ENCODE measurements around the gene GABARAP. TPM values are rescaled to one million over a fixed set of nuclear protein-coding genes. Genes with fewer than 3 reads are reported as not detected.

GABARAP gene
- total and polyA plus RNA-seq, 2 of the 13 experiments (the other 11 are each of a cell fraction or from before 2014, with no cell fraction given): 161 to 310 TPM

DNA sequence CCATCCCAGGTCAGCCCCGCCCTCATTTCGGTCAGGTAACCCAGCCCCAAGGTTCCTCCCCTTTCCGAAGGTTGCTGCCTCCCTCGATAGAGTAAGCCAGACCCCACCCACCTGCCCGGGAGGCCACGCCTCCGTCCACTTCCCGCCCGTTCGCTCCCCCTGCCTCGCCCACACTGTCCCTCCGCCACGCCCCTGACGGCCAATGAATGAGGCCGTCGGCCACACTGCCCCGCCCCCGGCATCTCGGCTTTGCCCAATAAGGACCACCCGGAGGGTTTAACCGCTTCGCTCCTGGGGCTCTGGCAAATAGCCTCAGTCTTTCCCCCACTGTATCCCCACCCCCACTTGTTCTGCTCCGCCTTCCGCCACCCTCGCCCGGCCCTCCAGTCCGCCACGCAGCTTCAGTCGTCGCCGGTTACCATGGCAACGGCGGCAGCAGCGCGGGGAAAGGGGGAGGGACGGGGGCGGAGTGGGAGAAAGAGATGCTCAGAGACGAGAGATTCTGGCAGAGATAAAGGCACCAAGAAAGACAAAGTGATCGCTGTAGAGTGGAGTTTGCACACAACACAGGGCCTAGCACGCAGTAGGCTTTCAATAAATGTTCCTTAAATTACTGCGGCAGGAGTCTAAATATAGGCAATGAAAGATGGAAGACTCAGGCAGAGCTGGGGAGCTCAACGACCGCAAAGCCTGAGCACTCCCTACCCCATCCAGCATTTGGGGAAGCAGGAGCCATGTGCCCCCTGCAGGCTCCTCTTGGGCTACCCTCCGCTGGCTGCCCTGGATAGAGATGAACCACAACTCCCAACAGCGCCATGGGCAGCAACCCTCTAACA, 27.7 kb downstream of the GABARAP start (continued):
- TF ChIP-seq ZNF383 (CRISPR knock-in tag; IDR thresholded peaks at IDR 0.05; ENCODE audit: borderline replicate concordance) (peak; percentile 80; the same call in 1 of the 2 replicates), ZNF501 (CRISPR knock-in tag; IDR thresholded peaks at IDR 0.05) (peak; percentile 57), ZNF616 (CRISPR knock-in tag; IDR thresholded peaks at IDR 0.05; ENCODE audit: low read depth) (no peak), ZNF431 (CRISPR knock-in tag; IDR thresholded peaks at IDR 0.05; ENCODE audit: borderline replicate concordance, low read depth) (no peak), MIER3 (CRISPR knock-in tag; IDR thresholded peaks at IDR 0.05; ENCODE audit: borderline replicate concordance) (no peak), TP53 (CRISPR knock-in tag; conservative IDR thresholded peaks at IDR 0.05) (no peak), RNF2 (conservative IDR thresholded peaks at IDR 0.05; ENCODE audit: low read depth) (no peak), NCOR1 (IDR thresholded peaks at IDR 0.05; ENCODE audit: borderline replicate concordance, low read length) (no peak; the same call in 1 of the 2 replicates), REL (CRISPR knock-in tag; conservative IDR thresholded peaks at IDR 0.05) (no peak), NFE2 (CRISPR knock-in tag; IDR thresholded peaks at IDR 0.05) (no peak), MEIS1 (CRISPR knock-in tag; IDR thresholded peaks at IDR 0.05; ENCODE audit: borderline replicate concordance) (peak; percentile 80; the same call in 1 of the 2 replicates), ZNF20 (CRISPR knock-in tag; IDR thresholded peaks at IDR 0.05) (no peak), TSC22D2 (CRISPR knock-in tag; IDR thresholded peaks at IDR 0.05; ENCODE audit: borderline replicate concordance) (no peak), MTA1 (CRISPR knock-in tag; IDR thresholded peaks at IDR 0.05; ENCODE audit: borderline replicate concordance) (peak; percentile 62; the same call in 1 of the 2 replicates), DNMT1 (CRISPR knock-in tag; IDR thresholded peaks at IDR 0.05) (no peak), TBP (CRISPR knock-in tag; IDR thresholded peaks at IDR 0.05) (no peak; the same call in 1 of the 2 replicates), MTF1 (CRISPR knock-in tag; IDR thresholded peaks at IDR 0.05) (no peak)
- TF ChIP-seq, protein P1, sequence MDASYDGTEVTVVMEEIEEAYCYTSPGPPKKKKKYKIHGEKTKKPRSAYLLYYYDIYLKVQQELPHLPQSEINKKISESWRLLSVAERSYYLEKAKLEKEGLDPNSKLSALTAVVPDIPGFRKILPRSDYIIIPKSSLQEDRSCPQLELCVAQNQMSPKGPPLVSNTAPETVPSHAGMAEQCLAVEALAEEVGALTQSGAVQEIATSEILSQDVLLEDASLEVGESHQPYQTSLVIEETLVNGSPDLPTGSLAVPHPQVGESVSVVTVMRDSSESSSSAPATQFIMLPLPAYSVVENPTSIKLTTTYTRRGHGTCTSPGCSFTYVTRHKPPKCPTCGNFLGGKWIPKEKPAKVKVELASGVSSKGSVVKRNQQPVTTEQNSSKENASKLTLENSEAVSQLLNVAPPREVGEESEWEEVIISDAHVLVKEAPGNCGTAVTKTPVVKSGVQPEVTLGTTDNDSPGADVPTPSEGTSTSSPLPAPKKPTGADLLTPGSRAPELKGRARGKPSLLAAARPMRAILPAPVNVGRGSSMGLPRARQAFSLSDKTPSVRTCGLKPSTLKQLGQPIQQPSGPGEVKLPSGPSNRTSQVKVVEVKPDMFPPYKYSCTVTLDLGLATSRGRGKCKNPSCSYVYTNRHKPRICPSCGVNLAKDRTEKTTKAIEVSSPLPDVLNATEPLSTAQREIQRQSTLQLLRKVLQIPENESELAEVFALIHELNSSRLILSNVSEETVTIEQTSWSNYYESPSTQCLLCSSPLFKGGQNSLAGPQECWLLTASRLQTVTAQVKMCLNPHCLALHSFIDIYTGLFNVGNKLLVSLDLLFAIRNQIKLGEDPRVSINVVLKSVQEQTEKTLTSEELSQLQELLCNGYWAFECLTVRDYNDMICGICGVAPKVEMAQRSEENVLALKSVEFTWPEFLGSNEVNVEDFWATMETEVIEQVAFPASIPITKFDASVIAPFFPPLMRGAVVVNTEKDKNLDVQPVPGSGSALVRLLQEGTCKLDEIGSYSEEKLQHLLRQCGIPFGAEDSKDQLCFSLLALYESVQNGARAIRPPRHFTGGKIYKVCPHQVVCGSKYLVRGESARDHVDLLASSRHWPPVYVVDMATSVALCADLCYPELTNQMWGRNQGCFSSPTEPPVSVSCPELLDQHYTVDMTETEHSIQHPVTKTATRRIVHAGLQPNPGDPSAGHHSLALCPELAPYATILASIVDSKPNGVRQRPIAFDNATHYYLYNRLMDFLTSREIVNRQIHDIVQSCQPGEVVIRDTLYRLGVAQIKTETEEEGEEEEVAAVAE (CRISPR knock-in tag; IDR thresholded peaks at IDR 0.05; ENCODE audit: borderline replicate concordance): peak; percentile 45; the same call in 1 of the 2 replicates
- TF ChIP-seq, protein P2, sequence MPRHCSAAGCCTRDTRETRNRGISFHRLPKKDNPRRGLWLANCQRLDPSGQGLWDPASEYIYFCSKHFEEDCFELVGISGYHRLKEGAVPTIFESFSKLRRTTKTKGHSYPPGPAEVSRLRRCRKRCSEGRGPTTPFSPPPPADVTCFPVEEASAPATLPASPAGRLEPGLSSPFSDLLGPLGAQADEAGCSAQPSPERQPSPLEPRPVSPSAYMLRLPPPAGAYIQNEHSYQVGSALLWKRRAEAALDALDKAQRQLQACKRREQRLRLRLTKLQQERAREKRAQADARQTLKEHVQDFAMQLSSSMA (CRISPR knock-in tag; IDR thresholded peaks at IDR 0.05): no peak; the same call in 1 of the 2 replicates
- TF ChIP-seq, protein P3, sequence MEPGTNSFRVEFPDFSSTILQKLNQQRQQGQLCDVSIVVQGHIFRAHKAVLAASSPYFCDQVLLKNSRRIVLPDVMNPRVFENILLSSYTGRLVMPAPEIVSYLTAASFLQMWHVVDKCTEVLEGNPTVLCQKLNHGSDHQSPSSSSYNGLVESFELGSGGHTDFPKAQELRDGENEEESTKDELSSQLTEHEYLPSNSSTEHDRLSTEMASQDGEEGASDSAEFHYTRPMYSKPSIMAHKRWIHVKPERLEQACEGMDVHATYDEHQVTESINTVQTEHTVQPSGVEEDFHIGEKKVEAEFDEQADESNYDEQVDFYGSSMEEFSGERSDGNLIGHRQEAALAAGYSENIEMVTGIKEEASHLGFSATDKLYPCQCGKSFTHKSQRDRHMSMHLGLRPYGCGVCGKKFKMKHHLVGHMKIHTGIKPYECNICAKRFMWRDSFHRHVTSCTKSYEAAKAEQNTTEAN (CRISPR knock-in tag; conservative IDR thresholded peaks at IDR 0.05): 0 out of 2 replicates have a peak, but pooled peaks have one; percentile 4
- TF ChIP-seq, protein P4, sequence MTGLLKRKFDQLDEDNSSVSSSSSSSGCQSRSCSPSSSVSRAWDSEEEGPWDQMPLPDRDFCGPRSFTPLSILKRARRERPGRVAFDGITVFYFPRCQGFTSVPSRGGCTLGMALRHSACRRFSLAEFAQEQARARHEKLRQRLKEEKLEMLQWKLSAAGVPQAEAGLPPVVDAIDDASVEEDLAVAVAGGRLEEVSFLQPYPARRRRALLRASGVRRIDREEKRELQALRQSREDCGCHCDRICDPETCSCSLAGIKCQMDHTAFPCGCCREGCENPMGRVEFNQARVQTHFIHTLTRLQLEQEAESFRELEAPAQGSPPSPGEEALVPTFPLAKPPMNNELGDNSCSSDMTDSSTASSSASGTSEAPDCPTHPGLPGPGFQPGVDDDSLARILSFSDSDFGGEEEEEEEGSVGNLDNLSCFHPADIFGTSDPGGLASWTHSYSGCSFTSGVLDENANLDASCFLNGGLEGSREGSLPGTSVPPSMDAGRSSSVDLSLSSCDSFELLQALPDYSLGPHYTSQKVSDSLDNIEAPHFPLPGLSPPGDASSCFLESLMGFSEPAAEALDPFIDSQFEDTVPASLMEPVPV (CRISPR knock-in tag; IDR thresholded peaks at IDR 0.05): no peak
